CD4-positive, alpha-beta T cell treated with Interferon alpha-2 for 1 hour (primary cell): ENCODE data around the gene B4GALT3.

Experiments used
- DNase-seq, 2 donors: peaks; one replicate each; pipeline ENCODE4 v3.0.0-alpha.2; 2020 to 2022

B4GALT3 gene

DNA sequence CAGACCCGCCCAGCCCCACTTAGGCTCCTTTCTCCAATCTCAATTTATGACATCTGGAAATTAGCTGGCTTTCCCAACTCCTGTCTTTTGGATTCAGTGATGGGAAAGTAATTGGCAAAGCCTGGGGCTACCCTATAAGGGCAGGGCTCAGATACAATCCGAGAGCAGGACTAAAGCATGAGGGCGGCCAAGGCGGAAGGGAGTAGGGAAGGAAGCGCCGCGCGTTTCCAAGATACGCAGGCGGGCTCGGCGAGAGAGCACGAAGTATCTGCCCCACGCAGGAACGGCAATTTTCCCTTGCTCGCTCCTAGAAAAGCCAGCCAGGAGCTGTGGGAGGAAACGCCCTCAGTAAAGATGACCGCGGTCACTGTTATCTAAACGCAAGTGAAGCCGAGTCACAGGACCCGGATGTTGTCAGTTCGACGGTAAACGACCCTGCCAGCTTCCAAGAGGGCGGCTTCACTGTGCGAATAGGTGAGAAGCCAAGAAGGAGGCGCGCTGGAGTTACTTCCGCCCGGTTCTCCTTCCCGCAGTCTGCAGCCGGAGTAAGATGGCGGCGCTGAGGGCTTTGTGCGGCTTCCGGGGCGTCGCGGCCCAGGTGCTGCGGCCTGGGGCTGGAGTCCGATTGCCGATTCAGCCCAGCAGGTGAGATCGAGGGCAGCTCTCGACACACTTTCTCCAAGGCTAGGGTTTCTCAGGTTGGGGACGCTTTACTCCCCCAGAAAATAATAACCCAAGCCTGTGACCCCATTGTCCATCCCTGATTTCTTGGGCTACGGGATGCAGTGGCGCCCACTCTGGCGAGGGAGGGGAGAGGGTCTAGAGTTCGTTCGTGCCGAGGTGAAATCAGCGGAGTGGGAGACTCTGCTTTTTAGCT lies 24.8 kb upstream of the B4GALT3 start, which contains the start of gene NDUFS2:
Gene NDUFS2, plus strand, starts transcription at position 532 of the 877 bp plus-strand sequence. Its CDS starts 19 bp downstream, at position 551.
- peak; percentile 97 to 98 for DNase-seq

DNA sequence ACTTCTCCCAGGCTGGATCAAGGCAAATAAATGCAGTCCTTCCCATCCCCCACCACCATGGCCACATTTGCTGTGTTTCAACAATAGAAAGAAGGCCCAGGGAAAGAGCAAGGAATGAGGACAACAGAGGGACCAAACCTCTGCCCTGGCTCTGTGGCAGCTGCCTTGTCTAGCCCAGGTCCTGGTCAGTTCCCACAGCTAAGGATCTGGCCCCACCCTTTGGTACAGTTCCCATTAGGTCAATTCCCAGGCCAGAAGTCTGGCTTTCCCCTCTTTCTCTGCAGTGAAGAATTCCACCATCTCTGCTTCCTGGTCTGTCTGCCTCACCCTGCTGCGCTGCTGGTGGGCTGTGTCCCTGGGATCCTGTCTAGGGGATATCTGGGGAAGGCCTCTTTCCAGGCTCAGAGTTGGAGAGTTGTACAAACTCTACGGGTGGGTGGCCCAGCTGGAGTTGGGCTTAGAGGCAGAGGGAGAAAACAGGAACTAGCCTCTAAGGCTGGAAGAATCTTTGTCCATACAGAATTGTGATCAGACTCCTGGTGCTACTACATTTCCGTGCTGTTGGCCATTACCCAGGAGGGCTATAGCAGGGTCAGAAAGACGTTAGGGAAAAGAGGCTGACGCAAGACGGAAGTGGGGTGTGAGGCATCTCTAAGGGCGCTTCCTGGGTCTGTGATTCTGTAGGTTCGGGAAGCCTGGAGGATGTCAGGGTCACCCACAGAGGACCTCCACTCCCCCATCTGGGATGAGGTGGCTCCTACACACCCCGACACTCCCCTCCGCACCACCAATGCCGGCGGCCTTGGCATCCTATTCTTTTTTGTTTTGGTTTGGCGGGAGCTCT lies 23.9 kb upstream of the B4GALT3 start:
- DNase-seq = no peak

DNA sequence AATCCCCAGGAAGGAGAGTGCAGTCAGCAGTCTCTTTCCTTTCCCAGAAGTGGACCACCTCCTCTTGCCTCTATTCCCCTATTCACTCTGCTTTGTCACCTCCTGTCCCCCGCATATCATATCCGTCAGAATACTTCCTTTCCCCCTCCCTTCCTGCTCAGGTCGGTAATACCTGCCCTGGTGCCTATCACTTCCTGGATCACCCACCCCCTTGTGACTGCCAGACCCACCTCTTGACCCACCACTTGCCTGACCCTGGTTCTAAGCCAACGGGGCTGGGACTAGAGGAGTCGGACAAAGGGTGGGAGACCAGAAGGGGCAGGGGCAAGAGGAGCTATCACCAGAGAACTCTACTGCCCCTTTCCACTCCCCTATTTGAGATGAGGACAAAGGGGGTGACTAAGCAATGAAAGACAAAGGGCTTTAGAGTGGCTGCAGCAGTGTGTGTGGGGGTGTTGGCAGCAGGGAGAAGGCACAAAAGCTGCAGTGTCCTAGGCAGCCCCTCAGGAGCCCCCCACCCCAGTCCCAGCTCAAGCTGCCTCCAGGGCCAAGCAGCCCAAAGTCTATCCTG lies 23.2 kb upstream of the B4GALT3 start:
- DNase-seq = peak; percentile 30 to 71

DNA sequence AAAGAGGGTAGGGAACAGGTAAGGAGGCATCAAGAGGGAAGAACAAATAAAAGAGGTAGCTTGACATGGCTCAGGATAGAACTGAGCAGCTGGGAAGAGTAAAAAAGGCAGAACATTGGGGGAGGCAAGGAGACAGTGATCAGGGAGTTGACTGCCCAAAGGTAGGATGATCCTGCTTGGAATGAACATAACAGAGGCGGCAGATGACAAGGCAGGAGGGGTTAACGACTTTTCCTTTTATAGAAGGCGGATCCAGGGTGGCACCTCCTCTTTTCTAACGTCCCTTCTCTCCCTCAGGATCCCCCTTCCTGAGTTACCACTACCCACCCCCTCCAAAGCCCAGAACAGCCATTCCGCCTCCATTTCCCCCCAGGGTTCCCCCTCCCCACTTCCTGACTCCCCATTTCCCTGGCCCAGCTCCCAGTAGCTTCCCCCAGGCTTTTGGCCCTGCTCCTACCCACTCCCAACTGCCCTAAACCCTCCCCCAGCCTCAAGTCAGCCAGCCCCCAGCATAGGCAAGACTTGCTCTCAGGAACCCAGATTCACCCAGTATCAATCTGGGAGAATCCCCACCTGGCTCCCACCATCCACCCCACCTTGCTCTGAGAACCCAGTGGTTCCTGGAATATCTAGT lies 22.3 kb upstream of the B4GALT3 start:
- DNase-seq = no peak

DNA sequence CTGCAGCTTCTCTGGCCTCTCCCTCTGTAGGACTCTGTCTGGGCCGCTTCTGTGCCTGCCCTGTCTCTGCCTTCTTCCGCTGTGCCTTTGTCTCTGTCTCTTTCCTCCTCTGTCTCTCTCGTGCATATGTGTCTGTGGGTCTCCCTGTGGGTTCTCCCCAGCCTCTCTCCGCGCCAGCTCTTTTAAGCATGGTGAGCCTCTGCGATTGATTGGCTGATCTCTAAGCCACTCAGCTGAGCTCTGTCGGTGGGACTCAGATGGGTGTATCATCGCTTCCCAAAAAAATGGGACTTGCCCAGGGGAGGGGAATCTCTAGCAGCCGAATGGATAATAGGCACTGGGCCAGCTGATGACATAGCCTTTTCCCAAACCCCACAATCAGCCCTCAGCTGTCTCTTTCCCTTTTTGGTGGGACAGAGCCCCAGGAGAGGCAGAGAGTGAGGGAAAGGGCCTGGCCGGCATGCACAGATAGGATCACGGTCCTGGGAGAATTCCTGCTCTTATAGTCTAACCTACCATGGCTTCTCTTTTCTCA lies 21.7 kb upstream of the B4GALT3 start, which contains the start of gene ADAMTS4:
Gene ADAMTS4, minus strand, starts transcription at position 158 of the 535 bp plus-strand sequence. CDS start 427 bp downstream, outside the sequence.
- DNase-seq = no peak

DNA sequence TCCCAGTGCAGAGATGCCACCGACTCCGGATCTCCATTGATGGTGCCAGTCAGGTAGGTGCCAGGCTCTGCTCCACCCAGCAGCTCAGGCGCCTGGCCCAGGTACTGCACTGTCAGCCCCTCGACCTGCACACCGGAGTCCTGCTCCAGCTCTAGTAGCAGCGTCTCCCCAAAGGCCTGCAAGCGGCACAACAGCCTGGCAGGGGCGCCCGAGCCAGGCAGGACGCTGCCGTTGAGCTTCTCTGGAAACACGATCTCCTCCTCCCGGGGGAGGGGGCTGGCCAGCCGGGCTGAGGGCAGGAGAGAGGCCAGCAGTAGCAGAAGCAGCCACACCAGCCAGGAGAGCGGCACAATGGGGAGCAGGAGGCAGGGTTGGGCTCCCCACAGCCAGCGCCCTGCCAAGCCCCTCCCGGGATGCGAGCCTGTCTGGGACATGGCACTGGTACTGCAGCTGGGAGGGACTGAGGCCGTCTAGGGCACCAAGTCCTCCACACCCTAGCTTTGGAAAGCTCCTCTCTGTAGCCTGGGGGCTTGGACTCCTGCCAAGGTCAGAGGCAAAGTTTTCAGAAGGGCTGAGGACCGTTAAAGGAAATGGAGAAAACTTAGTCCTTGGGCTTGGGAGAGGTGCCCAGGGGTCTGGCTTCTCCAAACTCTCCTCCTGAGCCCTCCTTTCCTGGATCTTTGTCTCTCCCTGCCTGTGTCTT lies 21.0 kb upstream of the B4GALT3 start:
- DNase-seq = no peak

DNA sequence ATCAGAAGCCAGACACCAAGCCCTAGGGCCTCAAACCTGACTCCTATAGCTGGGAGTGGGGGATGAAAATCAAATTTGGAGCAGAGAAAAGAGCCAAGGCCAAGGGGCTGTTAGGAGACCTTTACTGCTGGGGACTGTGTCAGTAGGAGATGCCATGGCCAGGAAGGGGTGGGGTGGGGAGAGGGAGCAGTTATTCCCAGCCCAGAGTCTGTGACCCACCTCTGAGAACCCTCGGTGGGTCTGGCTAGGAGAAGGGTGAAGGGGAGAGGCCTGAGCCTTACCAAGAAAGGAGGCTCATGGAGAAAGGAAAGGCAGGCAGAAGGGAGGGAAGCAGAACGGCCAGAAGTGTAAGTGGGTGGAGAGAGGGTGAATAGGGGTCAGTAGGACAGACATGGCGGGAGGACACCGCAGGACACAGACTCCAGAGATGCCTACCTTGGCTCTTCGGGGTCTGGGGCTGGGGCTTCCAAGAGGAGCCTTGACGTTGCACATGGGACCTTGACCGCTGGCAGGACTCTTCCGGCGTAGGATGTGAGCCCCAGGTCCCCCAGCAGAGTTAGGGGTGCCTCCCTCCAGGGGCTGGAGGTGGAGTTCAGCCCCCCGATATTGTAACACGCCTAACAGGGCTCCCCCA lies 20.4 kb upstream of the B4GALT3 start:
- no peak for DNase-seq

DNA sequence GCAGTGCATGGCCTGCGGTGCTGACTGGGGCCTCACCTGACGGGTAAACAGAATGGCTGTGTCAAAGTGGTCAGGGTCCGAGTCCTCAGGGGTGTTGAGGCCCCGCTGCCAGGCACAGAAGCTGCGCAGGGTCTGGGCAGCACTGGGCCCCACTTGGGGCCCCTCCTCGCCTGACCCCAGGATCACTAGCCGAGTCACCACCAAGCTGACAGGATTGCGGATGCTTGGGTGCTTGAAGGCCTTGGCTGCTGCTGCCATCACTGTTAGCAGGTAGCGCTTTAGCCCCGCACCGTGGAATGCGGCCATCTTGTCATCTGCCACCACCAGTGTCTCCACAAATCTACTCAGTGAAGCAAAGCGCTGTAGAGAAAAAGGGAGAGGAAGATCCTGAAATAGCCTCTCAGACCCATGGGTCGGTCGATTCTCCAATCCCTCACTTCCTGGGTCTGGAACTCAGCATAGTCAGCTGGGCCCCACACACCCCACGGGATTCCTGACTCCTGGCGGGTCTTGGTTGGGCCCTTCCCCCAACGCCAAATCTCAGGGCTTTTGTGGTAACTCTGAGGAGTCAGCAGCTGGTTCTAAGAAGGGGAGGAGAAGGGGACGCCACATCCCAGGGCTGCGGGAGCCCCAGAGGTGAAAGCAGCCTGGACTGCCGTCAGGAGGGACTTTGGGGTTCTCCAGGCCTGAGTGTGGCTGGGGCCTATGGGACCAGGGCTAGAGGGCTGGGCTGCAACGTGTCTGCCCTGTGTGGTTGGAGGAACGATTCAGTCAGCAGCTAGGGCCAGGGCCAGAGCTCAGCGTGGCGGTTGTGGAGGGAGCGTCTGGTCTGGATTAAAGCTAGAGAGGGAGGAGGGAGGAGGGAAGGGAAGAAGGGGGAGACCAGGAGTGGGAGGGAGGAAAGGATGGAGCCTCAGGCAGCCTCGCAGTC lies 19.5 kb upstream of the B4GALT3 start:
- DNase-seq = no peak

DNA sequence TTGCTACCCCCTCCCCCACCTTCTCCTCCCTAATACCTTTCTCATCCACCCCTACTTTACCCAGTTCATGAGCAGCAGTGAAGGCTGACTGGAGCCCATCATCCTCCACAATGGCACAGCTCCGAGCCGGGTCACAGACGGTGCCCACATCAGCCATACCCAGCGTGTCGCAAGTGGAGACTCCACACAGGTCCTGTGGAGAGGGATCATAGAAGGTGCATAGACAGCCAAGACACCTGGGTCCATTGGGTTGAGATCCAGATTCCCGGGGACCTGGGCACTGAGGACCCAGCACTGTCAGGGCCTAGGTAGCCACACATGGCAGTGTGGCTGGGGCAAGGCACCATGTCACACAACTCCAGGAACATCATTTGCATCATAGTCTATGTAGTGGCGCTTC lies 18.8 kb upstream of the B4GALT3 start:
- no peak for DNase-seq

DNA sequence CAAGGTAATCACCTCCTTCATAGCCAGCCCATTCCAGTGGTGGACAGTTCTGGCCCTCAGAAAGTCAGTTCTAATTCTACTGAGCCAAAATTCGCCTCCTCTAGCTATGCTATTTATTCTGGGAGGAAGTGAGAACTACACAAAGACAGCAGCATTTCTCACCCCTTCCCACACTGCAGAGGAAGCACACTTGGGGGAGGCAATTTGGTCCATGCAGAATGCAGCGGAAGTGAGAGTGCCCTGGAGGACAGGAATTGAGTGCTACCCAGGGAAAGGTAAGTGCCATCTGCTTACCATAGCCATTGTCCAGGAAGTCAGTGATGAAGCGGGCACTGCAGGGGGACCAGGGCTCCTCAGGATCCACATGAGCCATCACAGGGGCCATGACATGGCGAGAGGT lies 17.9 kb upstream of the B4GALT3 start:
- DNase-seq = no peak

DNA sequence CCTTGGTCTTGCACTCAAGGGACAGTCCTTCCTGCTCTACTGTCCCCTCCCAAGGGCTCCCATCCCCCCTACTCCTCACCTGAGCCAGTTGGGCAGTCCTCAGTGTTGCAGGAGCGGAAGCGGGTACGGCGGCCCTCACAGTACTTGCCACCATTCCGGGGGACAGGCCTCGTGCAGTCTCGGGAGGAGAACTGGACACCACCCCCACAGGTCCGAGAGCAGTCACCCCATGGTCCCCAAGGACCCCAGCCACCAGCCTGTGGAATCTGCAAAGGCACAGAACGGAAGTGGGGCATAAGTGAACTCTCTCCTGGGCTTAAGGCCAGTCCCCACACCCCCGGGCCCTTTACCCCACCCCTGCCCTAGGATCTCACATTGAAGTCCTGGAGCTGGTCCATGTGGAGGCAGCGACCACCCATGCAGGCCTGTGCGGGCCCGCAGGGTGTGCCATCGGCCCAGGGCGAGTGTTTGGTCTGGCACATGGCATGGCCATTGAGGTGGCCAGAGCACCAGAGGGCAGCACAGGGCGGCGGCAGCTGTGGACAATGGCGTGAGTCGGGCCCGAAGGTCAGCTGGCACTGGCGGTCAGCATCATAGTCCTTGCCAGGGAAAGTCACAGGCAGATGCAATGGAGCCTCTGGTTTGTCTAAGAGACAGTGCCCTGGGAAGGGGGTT lies 16.4 kb upstream of the B4GALT3 start:
- DNase-seq = no peak

DNA sequence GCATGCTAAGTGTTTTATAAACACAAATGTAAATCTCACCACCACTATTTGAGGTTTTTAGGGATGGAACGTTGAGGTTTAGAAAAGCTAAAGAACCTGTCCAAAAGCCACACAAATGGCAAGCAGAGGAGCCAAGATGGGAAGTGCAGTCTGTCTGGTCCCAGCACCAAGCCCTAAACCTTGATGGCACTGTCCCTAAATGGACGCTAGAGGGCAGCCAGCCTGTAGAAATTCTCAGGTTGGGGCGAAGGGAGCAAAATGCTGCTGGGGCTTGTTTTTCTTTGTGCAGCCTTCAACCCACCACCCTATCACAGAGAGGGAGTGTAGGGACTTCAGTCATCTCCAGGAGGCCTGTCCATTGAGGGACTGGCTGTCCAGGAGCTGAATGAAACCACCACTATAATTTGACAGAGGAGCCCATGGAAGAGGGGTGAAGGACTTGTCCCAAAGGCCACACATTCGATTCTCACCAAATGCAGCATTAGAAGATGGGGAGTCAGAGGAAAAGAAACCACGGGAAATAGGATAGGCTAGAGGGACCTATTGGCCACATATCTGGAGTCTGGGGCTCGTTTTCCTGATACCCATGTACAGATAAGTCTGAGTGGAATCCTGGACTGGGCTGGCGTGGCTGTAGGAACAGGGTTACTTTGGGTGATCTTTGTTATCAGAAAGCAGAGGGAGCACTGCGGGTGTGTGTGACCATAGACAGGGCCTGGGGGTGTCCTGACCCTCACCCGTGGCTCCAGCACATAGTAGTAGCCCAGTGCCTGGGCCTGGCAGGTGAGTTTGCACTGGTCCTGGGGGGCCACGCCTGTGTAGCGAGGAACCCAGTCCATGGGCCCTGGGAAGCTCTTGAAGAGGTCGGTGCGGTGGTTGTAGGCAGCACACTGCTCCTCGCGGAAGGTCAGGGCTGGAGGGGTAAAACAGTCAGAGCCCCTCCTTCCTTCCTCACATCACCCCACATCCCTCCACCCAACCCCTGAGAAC lies 15.5 kb upstream of the B4GALT3 start:
- DNase-seq = peak; percentile 79 to 84

DNA sequence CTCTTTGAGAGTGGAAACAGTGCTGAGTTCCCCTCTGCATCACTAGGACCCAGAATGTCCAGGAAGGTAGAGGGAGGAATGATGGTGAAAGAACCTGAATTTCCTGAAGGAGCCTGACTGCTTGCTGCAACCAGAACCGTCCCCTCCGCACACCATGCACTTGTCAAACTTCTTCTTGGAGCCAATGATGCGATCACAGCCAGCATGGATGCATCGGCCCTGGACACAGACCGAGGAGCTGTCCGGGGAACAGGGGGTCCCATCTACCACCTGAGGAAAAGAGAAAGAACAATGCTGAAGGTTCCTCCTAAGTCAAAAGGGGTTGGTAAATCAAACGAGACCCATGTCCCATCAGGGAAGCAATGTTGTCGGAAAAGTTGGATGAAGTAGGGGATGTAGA lies 14.7 kb upstream of the B4GALT3 start:
- DNase-seq = no peak

DNA sequence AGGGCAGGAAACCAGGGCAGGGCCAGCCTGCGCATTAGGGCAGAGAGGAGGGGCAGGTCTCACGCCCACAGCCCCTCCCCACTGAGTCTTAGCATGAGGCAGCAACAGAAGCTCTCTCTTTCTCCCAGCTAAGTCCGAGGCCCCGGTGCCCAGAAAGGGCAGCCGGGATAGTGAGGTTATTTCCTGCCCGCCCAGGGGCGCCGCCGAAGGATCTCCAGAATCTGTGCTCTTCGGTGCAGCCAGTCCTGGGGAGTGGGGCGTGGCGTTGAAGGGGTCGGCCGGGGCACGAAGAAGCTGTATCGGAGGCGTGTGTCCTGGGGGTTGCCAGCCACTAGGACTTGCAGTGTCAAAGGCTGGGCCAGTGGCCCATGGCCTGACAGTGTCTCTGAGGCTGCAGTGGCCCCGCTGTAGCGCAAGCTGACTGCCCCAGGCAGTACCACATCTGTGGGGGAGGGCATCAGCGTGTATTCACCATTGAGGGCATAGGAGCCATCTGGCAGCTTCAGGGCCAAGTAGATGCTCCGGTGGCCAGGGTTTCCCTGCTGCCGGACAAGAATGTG lies 13.7 kb upstream of the B4GALT3 start:
- DNase-seq = no peak

DNA sequence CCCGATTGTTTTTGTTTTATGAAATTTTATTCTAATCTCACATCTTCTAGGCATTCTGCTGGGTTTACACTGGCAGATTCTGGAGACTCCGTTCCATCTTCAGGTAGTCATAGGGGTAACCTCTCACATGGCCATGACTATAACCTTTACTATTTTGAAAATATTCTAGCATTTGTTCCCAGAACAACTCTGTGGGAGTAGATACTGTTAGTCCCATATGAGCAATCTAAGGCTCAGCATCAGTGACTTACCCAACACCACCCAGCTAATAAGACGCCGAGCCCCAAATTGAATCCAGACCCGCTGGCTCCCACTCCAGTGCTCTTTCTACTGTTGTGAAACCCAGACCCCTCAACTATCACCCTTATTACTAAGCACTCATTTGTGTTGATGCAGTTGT lies 11.7 kb upstream of the B4GALT3 start:
- DNase-seq = no peak

DNA sequence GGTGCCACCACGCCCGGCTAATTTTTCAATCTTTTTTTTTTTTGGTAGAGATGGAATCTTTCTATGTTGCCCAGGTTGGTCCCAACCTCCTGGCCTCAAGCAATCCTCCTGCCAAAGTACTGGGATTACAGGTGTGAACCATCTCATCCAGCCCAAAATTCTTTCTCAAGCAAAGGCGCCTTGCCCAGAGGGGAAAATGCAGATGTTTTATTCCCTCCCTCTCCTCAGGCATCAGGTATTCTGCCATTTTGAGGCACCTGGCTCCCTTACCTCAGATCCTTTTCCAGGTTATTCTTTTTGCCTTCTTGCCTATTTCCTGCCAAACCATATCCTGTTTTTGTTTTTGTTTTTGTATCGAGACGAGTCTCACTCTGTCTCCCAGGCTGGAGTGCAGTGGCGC lies 11.1 kb upstream of the B4GALT3 start:
- DNase-seq = no peak

DNA sequence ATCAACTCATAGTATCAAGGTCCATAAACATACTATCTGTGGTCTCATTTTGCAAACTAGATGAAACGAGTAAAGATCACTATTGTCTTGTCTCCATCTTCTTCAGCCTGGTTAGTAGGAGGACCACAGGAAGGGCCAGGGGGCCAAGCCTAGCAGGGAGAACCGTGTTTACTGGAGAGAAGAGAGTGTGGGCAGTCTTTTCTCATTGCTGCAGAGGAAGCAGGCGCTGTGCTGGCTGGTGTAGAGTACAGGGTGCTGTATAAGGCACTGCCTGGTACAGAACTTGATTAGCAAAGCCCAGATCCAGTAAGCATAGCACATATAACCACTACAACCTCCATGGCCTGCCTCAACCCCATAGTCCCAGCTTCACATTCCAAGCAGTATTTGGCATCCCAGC lies 10.0 kb upstream of the B4GALT3 start:
- DNase-seq = no peak

DNA sequence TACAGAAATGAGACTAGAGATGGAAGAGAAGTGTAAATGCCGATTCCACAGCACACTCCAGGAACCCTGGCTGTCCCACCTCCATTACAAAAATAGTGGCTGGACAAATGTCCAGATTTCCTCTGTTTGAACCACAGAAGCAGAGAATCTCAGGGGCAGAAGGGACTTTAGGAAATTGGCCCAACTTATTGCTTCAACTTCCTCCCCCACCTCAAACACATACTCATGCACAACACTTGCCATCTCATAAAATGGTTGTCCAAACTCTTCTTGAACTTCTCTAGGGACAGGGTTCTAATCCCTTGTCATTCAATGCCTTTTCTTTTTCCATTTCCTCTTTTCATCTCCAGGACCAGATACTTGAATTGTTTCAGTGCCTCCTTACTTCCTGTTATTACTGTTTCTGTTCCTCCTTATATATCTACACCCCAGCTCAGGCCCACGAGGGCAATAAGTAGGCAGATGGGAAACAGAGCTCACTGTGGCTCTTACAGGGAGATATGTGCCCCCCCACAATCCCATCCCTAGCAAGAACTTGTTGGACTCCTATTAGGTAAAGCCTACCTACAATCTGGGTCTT lies 8.5 kb upstream of the B4GALT3 start:
- peak; percentile 35 to 42 for DNase-seq
